Osteoblast (primary cell): ENCODE measurements around the gene POMP. TPM values are rescaled to one million over a fixed set of nuclear protein-coding genes. Genes with fewer than 3 reads are reported as not detected.

Source experiments
- DNase-seq: peaks from one replicate; pipeline ENCODE4 v3.0.0; 2011; ENCODE audit warnings: low spot score, mixed read lengths; ENCODE audit not compliant: insufficient read length; ENCODE audit errors: missing footprints
- H2AFZ ChIP-seq: 2 replicates; pipeline ENCODE4 v1.6.0; 2011; ENCODE audit warnings: mild to moderate bottlenecking, low read length
- H3K27ac ChIP-seq: 2 replicates; pipeline ENCODE4 v1.5.1; 2011; ENCODE audit warnings: mild to moderate bottlenecking, low read depth, low read length, moderate library complexity
- H3K27me3 ChIP-seq: 2 replicates; pipeline ENCODE4 v1.6.0; 2012; ENCODE audit warnings: mild to moderate bottlenecking, control low read depth, inconsistent platforms, low read length, moderate library complexity; ENCODE audit not compliant: insufficient read depth
- H3K36me3 ChIP-seq: 2 replicates; pipeline ENCODE4 v1.5.1; 2011; ENCODE audit warnings: mild to moderate bottlenecking, low read length, control low read depth, moderate library complexity; ENCODE audit not compliant: insufficient read depth
- H3K4me1 ChIP-seq: 2 replicates; pipeline ENCODE4 v1.5.1; 2011; ENCODE audit warnings: mild to moderate bottlenecking, low read length, control low read depth, moderate library complexity; ENCODE audit not compliant: insufficient read depth
- H3K4me2 ChIP-seq: 2 replicates; pipeline ENCODE4 v1.6.0; 2011; ENCODE audit warnings: mild to moderate bottlenecking, low read length; ENCODE audit not compliant: insufficient read depth
- H3K4me3 ChIP-seq: fragments of 200-600 bp; sonication (generic); 3 replicates; pipeline ENCODE4 v1.5.1; 2012; ENCODE audit warnings: mild to moderate bottlenecking, low read length, inconsistent platforms; ENCODE audit not compliant: insufficient read depth
- H3K79me2 ChIP-seq: 2 replicates; pipeline ENCODE4 v1.6.0; 2012; ENCODE audit warnings: mild to moderate bottlenecking, low read length, control low read depth, inconsistent platforms; ENCODE audit not compliant: insufficient read depth
- H3K9me3 ChIP-seq: 2 replicates; pipeline ENCODE4 v1.5.1; 2011; ENCODE audit warnings: low read depth, low read length, control low read depth
- H4K20me1 ChIP-seq: 2 replicates; pipeline ENCODE4 v1.6.0; 2012; ENCODE audit warnings: mild to moderate bottlenecking, low read length, control low read depth; ENCODE audit not compliant: insufficient read depth
- total RNA-seq: library from RNA; depleted of rRNA; stranded (reverse); fragments of >200 nt; gene quantifications from 2 replicates; pipeline ENCODE4 v1.2.3, GENCODE V29; 2012
- TF ChIP-seq, protein P1 (sequence below): IDR thresholded peaks from 2 replicates; pipeline ENCODE4 v1.5.1; 2011; ENCODE audit warnings: mild to moderate bottlenecking, low read depth, low read length, moderate library complexity; ENCODE audit errors: extremely low read depth

Gene POMP
- total RNA-seq, 1 donor: 73.1 TPM

DNA sequence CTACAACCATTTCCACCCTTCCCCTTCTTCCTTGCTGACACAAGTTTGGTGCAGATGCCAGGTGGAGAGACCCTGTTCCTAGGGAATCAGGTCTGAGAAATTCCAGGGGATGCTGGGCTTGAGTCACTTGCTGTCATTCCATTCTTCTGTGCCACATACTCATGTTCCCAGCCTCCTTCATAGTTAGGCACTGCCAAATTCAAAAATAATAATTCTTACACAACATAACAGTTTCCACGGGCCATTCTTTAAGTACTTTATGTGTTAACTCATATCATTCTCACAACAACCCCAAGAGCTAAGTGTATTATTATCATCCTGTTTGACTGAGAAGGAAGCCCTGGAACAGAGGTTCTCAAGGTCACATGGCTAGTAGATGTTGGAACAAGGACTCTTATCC, 27.1 kb upstream of the POMP start:
- Histone ChIP-seq H3K4me2 (no peak overlapping the region), H2AFZ (no peak overlapping the region), H3K79me2 (no peaks in the 10 kb centered on the region), H3K9me3 (no peaks in the 10 kb centered on the region), H3K4me3 (no peak overlapping the region), H4K20me1 (no peaks in the 10 kb centered on the region), H3K4me1 (peaks cover 13% of the 10 kb centered on the region), H3K36me3 (no peaks in the 10 kb centered on the region), H3K27ac (no peak overlapping the region), H3K27me3 (peaks cover 4% of the 10 kb centered on the region)
- TF ChIP-seq, protein P1, sequence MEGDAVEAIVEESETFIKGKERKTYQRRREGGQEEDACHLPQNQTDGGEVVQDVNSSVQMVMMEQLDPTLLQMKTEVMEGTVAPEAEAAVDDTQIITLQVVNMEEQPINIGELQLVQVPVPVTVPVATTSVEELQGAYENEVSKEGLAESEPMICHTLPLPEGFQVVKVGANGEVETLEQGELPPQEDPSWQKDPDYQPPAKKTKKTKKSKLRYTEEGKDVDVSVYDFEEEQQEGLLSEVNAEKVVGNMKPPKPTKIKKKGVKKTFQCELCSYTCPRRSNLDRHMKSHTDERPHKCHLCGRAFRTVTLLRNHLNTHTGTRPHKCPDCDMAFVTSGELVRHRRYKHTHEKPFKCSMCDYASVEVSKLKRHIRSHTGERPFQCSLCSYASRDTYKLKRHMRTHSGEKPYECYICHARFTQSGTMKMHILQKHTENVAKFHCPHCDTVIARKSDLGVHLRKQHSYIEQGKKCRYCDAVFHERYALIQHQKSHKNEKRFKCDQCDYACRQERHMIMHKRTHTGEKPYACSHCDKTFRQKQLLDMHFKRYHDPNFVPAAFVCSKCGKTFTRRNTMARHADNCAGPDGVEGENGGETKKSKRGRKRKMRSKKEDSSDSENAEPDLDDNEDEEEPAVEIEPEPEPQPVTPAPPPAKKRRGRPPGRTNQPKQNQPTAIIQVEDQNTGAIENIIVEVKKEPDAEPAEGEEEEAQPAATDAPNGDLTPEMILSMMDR: no peak
- DNase-seq: no peak

DNA sequence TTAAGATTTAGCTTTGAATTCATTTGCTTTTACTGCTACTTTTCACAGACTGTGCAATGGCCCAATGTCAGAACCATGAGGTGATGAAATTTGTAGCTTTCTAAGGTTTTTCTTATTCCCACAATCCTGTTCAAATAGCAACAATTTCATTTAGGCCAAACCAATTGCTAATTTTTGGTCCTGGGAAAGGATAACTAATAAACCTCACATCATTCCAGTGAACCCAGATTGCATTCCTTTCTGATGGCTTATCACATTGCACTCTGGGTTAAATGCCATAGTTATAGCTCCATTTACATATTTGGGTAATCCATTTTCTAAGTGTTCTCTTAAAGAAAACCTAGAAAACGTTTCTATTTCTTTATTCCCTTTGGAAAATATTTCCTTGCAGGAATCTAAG, 22.9 kb upstream of the POMP start:
- H2AFZ ChIP-seq: no peak overlapping the region
- H3K4me3 ChIP-seq: no peak overlapping the region
- H3K27me3 ChIP-seq: no peaks in the 10 kb centered on the region
- no peak for DNase-seq
- H3K9me3 ChIP-seq: no peaks in the 10 kb centered on the region
- TF ChIP-seq, protein P1: no peak
- peak overlapping the region; percentile 81 for H3K4me2 ChIP-seq
- no peaks in the 10 kb centered on the region for H3K79me2 ChIP-seq
- H3K27ac ChIP-seq: peak overlapping the region; percentile 21
- peaks cover 15% of the 10 kb centered on the region for H3K4me1 ChIP-seq
- H3K36me3 ChIP-seq: no peaks in the 10 kb centered on the region
- H4K20me1 ChIP-seq: no peaks in the 10 kb centered on the region

DNA sequence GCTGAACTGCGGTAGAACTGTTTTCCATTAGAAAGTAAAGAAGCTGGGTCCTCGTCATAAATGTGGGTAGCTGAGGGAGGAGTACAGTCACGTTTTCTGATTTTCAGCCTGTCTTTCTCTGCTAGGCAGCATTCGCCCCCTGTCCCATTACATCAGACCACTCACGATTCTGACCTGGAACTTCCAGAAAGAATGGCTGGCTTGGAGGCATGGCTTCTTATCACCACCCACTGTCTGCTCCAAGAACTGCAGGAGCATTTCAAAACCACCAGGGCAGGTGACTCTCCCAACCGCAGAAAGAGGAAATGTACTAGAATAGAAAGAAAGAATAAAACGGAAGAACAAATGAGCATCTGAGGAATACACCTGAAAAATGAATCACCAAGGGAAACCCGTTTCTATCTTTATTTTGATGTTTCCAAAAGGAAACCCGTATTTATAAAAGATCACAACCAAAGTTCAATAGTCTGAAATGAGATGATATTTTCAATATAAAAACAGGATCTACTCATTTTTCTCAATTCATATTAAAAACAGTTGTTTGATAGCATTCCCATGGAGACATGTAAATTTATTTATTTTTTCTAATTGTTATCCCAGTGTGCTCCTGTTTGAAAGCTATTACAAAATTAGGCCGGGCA, 22.1 kb upstream of the POMP start:
- no peaks in the 10 kb centered on the region for H3K79me2 ChIP-seq
- no peaks in the 10 kb centered on the region for H3K27me3 ChIP-seq
- peaks cover 15% of the 10 kb centered on the region for H3K4me1 ChIP-seq
- H3K36me3 ChIP-seq: no peaks in the 10 kb centered on the region
- H3K4me2 ChIP-seq: peak overlapping the region; percentile 81
- TF ChIP-seq, protein P1: peak; percentile 95
- H4K20me1 ChIP-seq: no peaks in the 10 kb centered on the region
- peak overlapping the region; percentile 45 for H2AFZ ChIP-seq
- peak overlapping the region; percentile 21 for H3K27ac ChIP-seq
- peak overlapping the region; percentile 48 for H3K4me3 ChIP-seq
- DNase-seq: peak; percentile 77
- no peaks in the 10 kb centered on the region for H3K9me3 ChIP-seq

DNA sequence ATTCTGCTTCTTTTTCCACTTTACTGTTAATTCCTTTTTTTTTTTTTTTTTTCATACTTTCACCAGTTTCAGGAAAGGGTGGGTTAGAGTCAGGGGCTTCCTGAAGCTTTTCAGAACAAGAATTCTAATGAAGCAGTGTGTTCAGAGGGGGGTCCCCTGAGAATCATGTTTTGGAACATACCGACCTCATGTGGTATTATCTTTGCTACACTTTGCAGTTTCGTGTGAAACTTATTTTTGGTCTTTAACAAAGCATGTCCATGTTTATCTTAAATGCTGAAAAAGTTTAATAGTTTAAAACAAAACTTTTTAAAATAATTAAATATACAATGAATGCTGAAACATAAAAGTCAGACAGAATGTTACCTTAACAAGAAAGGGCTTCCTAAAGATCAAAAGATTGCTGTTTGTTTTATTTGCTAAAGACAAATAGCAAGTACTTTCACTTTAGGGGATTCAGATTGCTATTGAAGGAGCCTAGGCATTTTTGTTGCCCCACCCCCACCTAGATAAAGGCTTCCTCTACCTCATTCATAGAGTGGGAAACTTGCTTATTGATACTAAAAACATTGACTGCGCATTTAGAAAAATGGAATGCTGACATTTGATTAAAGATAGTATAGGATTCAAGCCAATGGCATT, 21.1 kb upstream of the POMP start:
- Histone ChIP-seq H3K27ac (no peak overlapping the region), H3K4me1 (peaks cover 11% of the 10 kb centered on the region), H3K9me3 (no peaks in the 10 kb centered on the region), H3K4me2 (no peak overlapping the region), H3K27me3 (no peaks in the 10 kb centered on the region), H4K20me1 (no peaks in the 10 kb centered on the region), H2AFZ (no peak overlapping the region), H3K4me3 (no peak overlapping the region), H3K79me2 (no peaks in the 10 kb centered on the region), H3K36me3 (no peaks in the 10 kb centered on the region)
- TF ChIP-seq, protein P1: no peak
- no peak for DNase-seq
